HepG2 (cell line): Measurements from ENCODE around the gene PDS5B. TPM values are rescaled to one million over a fixed set of nuclear protein-coding genes. Genes with fewer than 3 reads are reported as not detected.

ENCODE experiments used
- CBX5 ChIP-seq: sonication (generic); formaldehyde crosslinking; IDR thresholded peaks from 2 replicates; pipeline ENCODE4 v1.4.0; 2020; ENCODE audit warnings: missing genetic modification reagents, borderline replicate concordance
- CEBPB ChIP-seq: IDR thresholded peaks from 2 replicates; pipeline ENCODE4 v1.6.1; 2011; ENCODE audit warnings: low read depth, low read length, improper control_type of control experiment, borderline replicate concordance
- CHD2 ChIP-seq: IDR thresholded peaks from 2 replicates; pipeline ENCODE4 v1.6.1; 2011; ENCODE audit warnings: low read depth, low read length, improper control_type of control experiment
- ETV5 ChIP-seq: IDR thresholded peaks from 2 replicates; pipeline ENCODE4 v1.6.1; 2018; ENCODE audit warnings: missing biosample characterization, missing genetic modification reagents, inconsistent platforms, borderline replicate concordance
- FOXA1 ChIP-seq, 2 experiments: fragments of 450-650 bp in 1 of 2; sonication (generic) in 1 of 2; formaldehyde crosslinking in 1 of 2; IDR thresholded peaks; 2 replicates each; pipeline versions ENCODE4 v1.4.0 to v1.6.1; 2016 to 2020; ENCODE audit warnings: missing genetic modification reagents in 1 of 2
- KLF16 ChIP-seq, 2 experiments: sonication (generic) in 1 of 2; formaldehyde crosslinking in 1 of 2; IDR thresholded peaks; 2 replicates each; pipeline versions ENCODE4 v1.6.1 to v1.8.0; 2016 to 2023; ENCODE audit warnings: missing genetic modification reagents in 2 of 2, missing compliant biosample characterization in 1 of 2
- MIER2 ChIP-seq: IDR thresholded peaks from 2 replicates; pipeline ENCODE4 v1.6.1; 2016; ENCODE audit warnings: missing biosample characterization, missing genetic modification reagents
- MTA1 ChIP-seq: sonication (generic); formaldehyde crosslinking; IDR thresholded peaks from 2 replicates; pipeline ENCODE4 v1.4.0; 2020; ENCODE audit warnings: missing genetic modification reagents, mild to moderate bottlenecking, borderline replicate concordance
- MYPOP ChIP-seq: sonication (generic); formaldehyde crosslinking; IDR thresholded peaks from 2 replicates; pipeline ENCODE4 v1.8.1; 2023; ENCODE audit warnings: mild to moderate bottlenecking, moderate library complexity, missing genetic modification reagents
- NAIF1 ChIP-seq: sonication (generic); formaldehyde crosslinking; IDR thresholded peaks from 2 replicates; pipeline ENCODE4 v1.5.0; 2020; ENCODE audit warnings: mild to moderate bottlenecking, missing genetic modification reagents, borderline replicate concordance
- NONO ChIP-seq, 2 experiments: fragments of 450-650 bp in 1 of 2; sonication (generic) in 1 of 2; formaldehyde crosslinking in 1 of 2; IDR thresholded peaks in 1 of 2; conservative IDR thresholded peaks in 1 of 2; 2 replicates each; pipeline versions ENCODE4 v1.6.1 to v1.8.0; 2017 to 2022; ENCODE audit warnings: mild to moderate bottlenecking in 1 of 2, missing genetic modification reagents in 1 of 2, moderate library complexity in 1 of 2
- TGIF2 ChIP-seq: IDR thresholded peaks from 2 replicates; pipeline ENCODE4 v1.6.1; 2016; ENCODE audit warnings: control low read depth, missing compliant biosample characterization
- ZBTB26 ChIP-seq: IDR thresholded peaks from 2 replicates; pipeline ENCODE4 v1.6.1; 2016; ENCODE audit warnings: missing compliant biosample characterization, missing genetic modification reagents, borderline replicate concordance
- ZBTB33 ChIP-seq: sonication (generic); formaldehyde crosslinking; IDR thresholded peaks from 2 replicates; pipeline ENCODE4 v1.4.0; 2020; ENCODE audit warnings: missing genetic modification reagents
- ZNF143 ChIP-seq: sonication (generic); formaldehyde crosslinking; IDR thresholded peaks from 2 replicates; pipeline ENCODE4 v1.4.0; 2020; ENCODE audit warnings: missing genetic modification reagents
- ZNF296 ChIP-seq: sonication (generic); formaldehyde crosslinking; conservative IDR thresholded peaks from 2 replicates; pipeline ENCODE4 v1.5.0; 2020; ENCODE audit warnings: mild to moderate bottlenecking, missing genetic modification reagents
- ZNF34 ChIP-seq: sonication (generic); formaldehyde crosslinking; IDR thresholded peaks from 2 replicates; pipeline ENCODE4 v1.4.0; 2020; ENCODE audit warnings: mild to moderate bottlenecking, missing genetic modification reagents, borderline replicate concordance
- ZNF574 ChIP-seq: sonication (generic); formaldehyde crosslinking; IDR thresholded peaks from 2 replicates; pipeline ENCODE4 v1.4.0; 2020; ENCODE audit warnings: missing genetic modification reagents
- ZNF75D ChIP-seq: sonication (generic); formaldehyde crosslinking; IDR thresholded peaks from 2 replicates; pipeline ENCODE4 v1.8.1; 2023; ENCODE audit warnings: missing genetic modification reagents, mild to moderate bottlenecking, borderline replicate concordance
- ZNF878 ChIP-seq: sonication (generic); formaldehyde crosslinking; IDR thresholded peaks from 2 replicates; pipeline ENCODE4 v1.8.1; 2023; ENCODE audit warnings: mild to moderate bottlenecking, missing genetic modification reagents, moderate library complexity
- polyA plus RNA-seq, 8 experiments: library from polyadenylated mRNA; depleted of rRNA in 3 of 8; stranded (reverse) in 7 of 8; unstranded in 1 of 8; fragments of >200 nt; fragmentation: Illumina TruSeq in 4 of 8; extraction: Trizol in 4 of 8; gene quantifications; 2 replicates each; pipeline versions ENCODE4 v1.2.1 to v1.2.3, GENCODE V29; 2011 to 2016; ENCODE audit warnings: low read depth in 4 of 8, missing spikeins in 1 of 8, mixed read lengths in 1 of 8; ENCODE audit not compliant: insufficient read depth in 1 of 8
- total RNA-seq, 5 experiments: library from RNA; depleted of rRNA; stranded (reverse); fragments of >200 nt; fragmentation: Illumina TruSeq; extraction: Trizol; gene quantifications; 2 replicates each; pipeline ENCODE4 v1.2.3, GENCODE V29; 2016; ENCODE audit warnings: low read depth in 1 of 5

Gene PDS5B
- total and polyA plus RNA-seq, 2 of the 13 experiments (the other 11 are each of a cell fraction or from before 2014, with no cell fraction given), result 5.8 to 24.6 TPM

GRCh38 chr13:32538621-32539246 lies 47.5 kb upstream of the PDS5B start, which contains the start of gene N4BP2L2 (continued):
- TF ChIP-seq ZNF574 (CRISPR knock-in tag) (peak; percentile 99), KLF16 (CRISPR knock-in tag; IDR thresholded peaks at IDR 0.05) (peak in 1 of 2 experiments; percentile 75; a peak in 2 of 4 replicates), ZNF75D (CRISPR knock-in tag) (no peak), FOXA1 (IDR thresholded peaks at IDR 0.05) (no peak), FOXA1 (CRISPR knock-in tag; IDR thresholded peaks at IDR 0.05) (no peak), ZNF143 (CRISPR knock-in tag) (peak; percentile 100), MYPOP (CRISPR knock-in tag) (peak; percentile 53), CHD2 (peak; percentile 58; the same call in 1 of the 2 replicates), MTA1 (no peak), NONO (IDR thresholded peaks at IDR 0.05) (no peak), NONO (CRISPR knock-in tag; conservative IDR thresholded peaks at IDR 0.05) (peak; percentile 69; the same call in 1 of the 2 replicates), CBX5 (peak; percentile 46; the same call in 1 of the 2 replicates), ZBTB33 (0 out of 2 replicates have a peak, but pooled peaks have one; percentile 16), ZNF34 (CRISPR knock-in tag) (0 out of 2 replicates have a peak, but pooled peaks have one; percentile 33), ETV5 (CRISPR knock-in tag) (peak; percentile 75; the same call in 1 of the 2 replicates), TGIF2 (CRISPR knock-in tag) (peak; percentile 28; the same call in 1 of the 2 replicates), ZNF878 (CRISPR knock-in tag) (peak; percentile 40; the same call in 1 of the 2 replicates), NAIF1 (CRISPR knock-in tag) (peak; percentile 83), CEBPB (peak; percentile 55; the same call in 1 of the 2 replicates), ZNF296 (no peak), MIER2 (CRISPR knock-in tag) (0 out of 2 replicates have a peak, but pooled peaks have one; percentile 12), ZBTB26 (CRISPR knock-in tag) (peak; percentile 33; the same call in 1 of the 2 replicates)
